Thoracic aorta (tissue), 2 donors: ENCODE results near the gene INSC. TPM values are rescaled to one million over a fixed set of nuclear protein-coding genes. Genes with fewer than 3 reads are reported as not detected.

ENCODE experiments used
- ATAC-seq: fragments of 150-250 bp; one replicate; pipeline ENCODE4 v1.8.0; 2017; ENCODE audit warnings: low read depth; ENCODE audit not compliant: insufficient number of reproducible peaks, low FRiP score
- DNase-seq: peaks from one replicate; pipeline ENCODE4 v3.0.0-alpha.2; 2020; ENCODE audit warnings: low spot score
- H3K27ac ChIP-seq, 2 donors: fragments of 200-600 bp; sonication (generic); 1 replicate in 1 of 2; 2 replicates in 1 of 2; pipeline ENCODE4 v1.5.1; 2016; ENCODE audit warnings: mild to moderate bottlenecking in 2 of 2, moderate library complexity in 2 of 2
- H3K27me3 ChIP-seq: fragments of 200-600 bp; sonication (generic); replicated peaks from 2 replicates; pipeline ENCODE4 v1.6.0; 2016; ENCODE audit warnings: mild to moderate bottlenecking; ENCODE audit not compliant: insufficient read depth
- H3K36me3 ChIP-seq: fragments of 200-600 bp; sonication (generic); one replicate; pipeline ENCODE4 v1.5.1; 2016
- H3K4me1 ChIP-seq, 2 donors: fragments of 200-600 bp; sonication (generic); 1 replicate in 1 of 2; 2 replicates in 1 of 2; pipeline versions ENCODE4 v1.5.1 to v1.6.0; 2016; ENCODE audit warnings: low read depth in 2 of 2, mild to moderate bottlenecking in 1 of 2; ENCODE audit not compliant: control insufficient read depth in 1 of 2
- H3K4me3 ChIP-seq: fragments of 200-600 bp; sonication (generic); 2 replicates; pipeline ENCODE4 v1.5.1; 2016; ENCODE audit warnings: mild to moderate bottlenecking
- H3K9me3 ChIP-seq: fragments of 200-600 bp; sonication (generic); 2 replicates; pipeline ENCODE4 v1.5.1; 2016
- CTCF ChIP-seq: fragments of 200-600 bp; sonication (generic); IDR thresholded peaks from one replicate; pipeline ENCODE4 v1.5.1; 2019; ENCODE audit warnings: antibody characterized with exemption
- total RNA-seq, 2 donors: library from RNA; depleted of rRNA; stranded (reverse); fragments of >200 nt; gene quantifications; one replicate each; pipeline versions ENCODE4 v1.1.0 to v1.2.3, GENCODE V29; 2016

The INSC gene
- total RNA-seq, 2 donors from 2014 or later: 0.35 TPM; not detected in 1

- no peak overlapping the region for H3K27ac ChIP-seq
- no peak for TF ChIP-seq CTCF
- H3K27me3 ChIP-seq: no peaks in the 10 kb centered on the region
- no peak for DNase-seq
- no peaks in the 10 kb centered on the region for H3K9me3 ChIP-seq
- H3K4me1 ChIP-seq: no peaks in the 10 kb centered on the region
- no peak overlapping the region for H3K4me3 ChIP-seq
- no peaks in the 10 kb centered on the region for H3K36me3 ChIP-seq
- ATAC-seq: no peak
Measured at GRCh38 chr11:15206791-15207190, 92.1 kb downstream of the INSC start.

GRCh38 chr11:15208378-15209222 lies 93.9 kb downstream of the INSC start:
- peak; percentile 96 for TF ChIP-seq CTCF
- Histone ChIP-seq H3K27me3 (no peaks in the 10 kb centered on the region), H3K4me1 (no peaks in the 10 kb centered on the region), H3K36me3 (no peaks in the 10 kb centered on the region), H3K4me3 (no peak overlapping the region), H3K9me3 (no peaks in the 10 kb centered on the region), H3K27ac (no peak overlapping the region)
- peak; percentile 57 for ATAC-seq
- no peak for DNase-seq

GRCh38 chr11:15212876-15213275 lies 98.2 kb downstream of the INSC start:
- Histone ChIP-seq H3K27me3 (no peaks in the 10 kb centered on the region), H3K4me3 (no peak overlapping the region), H3K27ac (no peak overlapping the region), H3K9me3 (no peaks in the 10 kb centered on the region), H3K36me3 (no peaks in the 10 kb centered on the region), H3K4me1 (no peaks in the 10 kb centered on the region)
- ATAC-seq (no peak), DNase-seq (no peak)
- no peak for TF ChIP-seq CTCF

GRCh38 chr11:15213471-15214231 lies 98.9 kb downstream of the INSC start:
- H3K4me1 ChIP-seq: no peaks in the 10 kb centered on the region
- no peak for ATAC-seq
- H3K9me3 ChIP-seq: no peaks in the 10 kb centered on the region
- H3K27ac ChIP-seq: no peak overlapping the region
- no peak overlapping the region for H3K4me3 ChIP-seq
- no peaks in the 10 kb centered on the region for H3K27me3 ChIP-seq
- no peak for TF ChIP-seq CTCF
- no peak for DNase-seq
- H3K36me3 ChIP-seq: no peaks in the 10 kb centered on the region

- Histone ChIP-seq H3K9me3 (no peaks in the 10 kb centered on the region), H3K36me3 (no peaks in the 10 kb centered on the region), H3K27ac (no peak overlapping the region), H3K4me1 (no peaks in the 10 kb centered on the region), H3K27me3 (no peaks in the 10 kb centered on the region), H3K4me3 (no peak overlapping the region)
- DNase-seq: no peak
- ATAC-seq: no peak
- no peak for TF ChIP-seq CTCF
Measured at GRCh38 chr11:15215005-15215404, 100.3 kb downstream of the INSC start.
